ENCODE data around the gene OR9A4.

The OR9A4 gene

DNA sequence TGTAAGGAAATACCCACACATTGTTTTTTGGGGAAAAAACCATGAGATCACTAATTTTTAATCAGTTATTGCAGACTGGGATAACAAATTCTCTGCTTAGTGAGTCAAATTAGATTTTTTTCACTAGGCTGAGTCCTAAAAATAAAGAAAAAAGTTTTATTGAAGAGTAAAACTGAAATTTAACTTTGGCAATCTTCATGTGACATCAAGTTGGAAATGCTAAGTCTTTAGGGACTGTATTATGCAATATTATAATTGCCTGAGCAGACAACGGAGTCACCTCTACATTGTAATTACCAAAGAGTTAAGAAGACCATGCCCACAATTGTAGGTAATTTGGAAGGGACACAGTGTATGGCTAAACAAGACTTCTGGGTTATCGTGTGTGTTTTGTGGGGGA is 32.8 kb downstream of the OR9A4 start:
- no peak for DNase-seq (ENCODE audit: low read depth in 3 of 3)

DNA sequence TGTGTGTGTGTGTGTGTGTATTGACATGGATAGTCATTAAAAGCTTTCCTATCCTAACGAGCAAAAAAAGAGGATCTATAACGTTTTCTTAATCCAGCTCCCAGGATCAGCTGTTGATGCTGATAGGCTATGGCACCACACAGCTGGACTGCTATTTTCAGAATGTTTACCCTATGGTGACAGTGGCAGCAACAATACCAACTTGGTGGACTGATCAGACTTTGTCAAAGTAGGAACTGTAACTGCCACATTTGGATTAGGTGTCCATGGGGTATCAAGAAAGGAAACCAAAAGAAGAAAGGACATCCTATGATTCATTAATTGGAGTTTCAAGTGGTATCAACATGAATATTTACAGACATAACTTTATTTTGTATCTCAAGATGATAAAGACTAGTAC is 33.3 kb downstream of the OR9A4 start:
- no peak for DNase-seq (ENCODE audit: low read depth in 3 of 3)

DNA sequence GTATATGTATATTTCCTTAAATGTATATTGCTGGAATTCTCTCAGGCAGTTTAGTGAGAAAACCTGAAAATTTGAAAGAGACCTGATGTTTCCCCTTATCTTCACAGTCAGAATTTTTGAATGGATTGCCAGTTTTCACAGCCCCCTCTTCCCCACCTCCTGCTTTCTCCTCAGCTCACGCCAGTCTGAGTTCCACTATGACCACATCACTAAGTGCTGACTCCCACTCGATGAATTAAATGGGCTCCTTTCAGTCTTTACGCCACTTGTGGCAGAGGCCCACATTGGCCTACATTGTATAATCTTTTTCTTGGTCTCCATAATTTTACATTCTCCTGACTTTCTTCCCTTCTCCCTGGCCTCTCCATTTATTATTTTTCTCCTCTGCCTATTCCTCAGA is 33.7 kb downstream of the OR9A4 start:
- no peak for DNase-seq (ENCODE audit: low read depth in 3 of 3)

GRCh38 chr7:141950806-141951205 is 34.6 kb downstream of the OR9A4 start:
- no peak for DNase-seq (ENCODE audit: low read depth in 3 of 3)

DNA sequence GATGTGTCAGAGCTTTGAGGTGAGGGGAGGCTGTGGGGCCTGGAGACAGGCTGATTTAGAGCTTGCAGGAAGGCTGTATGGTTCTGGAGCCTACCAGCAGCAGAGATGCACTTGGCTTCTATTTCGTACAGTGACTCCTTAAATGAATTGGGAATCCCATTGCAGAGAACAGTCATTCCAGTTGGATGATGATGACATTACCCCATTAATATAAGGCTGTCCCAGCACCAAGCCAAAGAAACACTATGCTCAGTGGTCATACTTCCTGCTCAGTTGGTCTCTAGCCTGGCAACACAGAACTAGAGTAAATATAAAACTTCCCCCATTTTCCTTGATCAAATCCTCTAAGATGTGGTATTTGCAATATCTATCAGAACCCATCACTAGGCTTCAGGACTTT is 36.3 kb downstream of the OR9A4 start:
- DNase-seq (ENCODE audit: low read depth in 3 of 3) = no peak

GRCh38 chr7:141954334-141954733 is 38.1 kb downstream of the OR9A4 start:
- DNase-seq (ENCODE audit: low read depth in 3 of 3) = no peak

DNA sequence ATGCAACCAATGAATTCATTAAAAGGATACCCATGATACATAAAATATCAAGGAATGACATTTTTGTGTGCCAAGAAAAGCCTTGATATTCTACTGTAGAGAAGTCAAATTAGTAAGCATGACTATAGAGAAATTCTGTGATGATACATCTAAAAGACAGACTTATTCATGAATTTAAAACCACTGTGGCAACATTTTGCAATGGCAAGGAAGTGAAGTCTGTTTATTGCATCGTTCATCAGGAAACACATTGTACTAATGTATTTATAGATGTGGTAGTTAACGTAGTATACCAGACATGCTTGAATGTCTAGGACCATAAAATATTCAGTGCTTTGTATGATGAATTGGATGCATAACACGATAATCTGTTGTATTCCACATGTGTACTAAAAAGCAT is 39.9 kb downstream of the OR9A4 start:
- no peak for DNase-seq (ENCODE audit: low read depth in 3 of 3)

- no peak for DNase-seq (ENCODE audit: low read depth in 3 of 3)
These were observed 44.7 kb downstream of the OR9A4 start for GRCh38 chr7:141960687-141961422.
